ENCODE measurements around the gene CHCHD1.
"Not testable (repeated sequence)": the region's sequence is repeated elsewhere in the genome, so short reads cannot be mapped to it uniquely, and the experiment has no call there.

Gene CHCHD1

GRCh38 chr10:73796035-73796434 is 14.2 kb downstream of the CHCHD1 start:
- not testable (repeated sequence) for DNase-seq

- no peak for DNase-seq
Observed at GRCh38 chr10:73796766-73797165, 14.9 kb downstream of the CHCHD1 start.

- no peak for DNase-seq
Observed at GRCh38 chr10:73797324-73798025, 15.6 kb downstream of the CHCHD1 start.

- DNase-seq: no peak
Observed at GRCh38 chr10:73798087-73798486, 16.2 kb downstream of the CHCHD1 start.

- no peak for DNase-seq
Observed at GRCh38 chr10:73798927-73799560, 17.2 kb downstream of the CHCHD1 start.

- no peak for DNase-seq
Observed at GRCh38 chr10:73799899-73800559, 18.2 kb downstream of the CHCHD1 start.

- no peak for DNase-seq
Observed at GRCh38 chr10:73800560-73801252, 18.9 kb downstream of the CHCHD1 start.

- DNase-seq: no peak
Observed at GRCh38 chr10:73801253-73801590, 19.4 kb downstream of the CHCHD1 start.

- DNase-seq: no peak
Observed at GRCh38 chr10:73802276-73802991, 20.6 kb downstream of the CHCHD1 start.

- no peak for DNase-seq
Observed at GRCh38 chr10:73803680-73804286, 21.9 kb downstream of the CHCHD1 start.

GRCh38 chr10:73806176-73806950 is 24.5 kb downstream of the CHCHD1 start:
- DNase-seq: no peak

- DNase-seq: no peak
Observed at GRCh38 chr10:73807471-73807870, 25.6 kb downstream of the CHCHD1 start.

GRCh38 chr10:73808021-73808815 is 26.4 kb downstream of the CHCHD1 start:
- DNase-seq: no peak

- no peak for DNase-seq
Observed at GRCh38 chr10:73809061-73809818, 27.4 kb downstream of the CHCHD1 start.

GRCh38 chr10:73810358-73810734 is 28.5 kb downstream of the CHCHD1 start:
- DNase-seq: no peak

- no peak for DNase-seq
Observed at GRCh38 chr10:73810735-73811465, 29.1 kb downstream of the CHCHD1 start.

- DNase-seq: no peak
Observed at GRCh38 chr10:73812657-73813056, 30.8 kb downstream of the CHCHD1 start.

GRCh38 chr10:73813333-73813732 is 31.5 kb downstream of the CHCHD1 start:
- DNase-seq: no peak

GRCh38 chr10:73814276-73814895 is 32.5 kb downstream of the CHCHD1 start:
- DNase-seq: no peak

Data from NCI-H1436 (cell line).